H54 (cell line): ENCODE results near the gene SLC13A5.
A peak's percentile ranks its signal among the peaks of the same experiment; 100 is the strongest.

ENCODE experiments used
- DNase-seq: peaks from one replicate; pipeline ENCODE4 v3.0.0; 2011; ENCODE audit warnings: low spot score, mixed read lengths; ENCODE audit not compliant: insufficient read length
- FAIRE-seq: peaks from 3 replicates; lab custom pipeline; 2011; peaks lifted over from hg19 to GRCh38; lab: Jason Lieb, UNC
- POLR2A ChIP-seq: IDR thresholded peaks from 2 replicates; pipeline ENCODE4 v1.6.1; 2011; ENCODE audit warnings: low read depth, mild to moderate bottlenecking, low read length

SLC13A5 gene

DNA sequence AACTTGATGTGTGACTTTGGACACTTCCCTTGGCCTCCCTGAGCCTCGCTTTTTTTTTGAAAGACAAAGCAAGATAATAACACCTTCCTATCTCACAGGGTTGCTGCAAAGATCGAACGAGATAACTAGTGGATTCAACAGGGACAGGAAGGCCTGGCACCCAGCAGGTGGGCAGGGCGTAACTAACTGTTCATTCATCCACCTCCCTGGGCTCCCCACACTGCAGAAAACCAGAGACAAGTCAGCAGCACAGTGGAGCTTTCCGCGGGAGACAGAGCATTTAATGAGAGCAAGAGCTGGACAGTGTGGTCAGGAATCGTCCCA, 28.7 kb downstream of the SLC13A5 start:
- no peak for TF ChIP-seq POLR2A
- DNase-seq (no peak), FAIRE-seq (no peak)

DNA sequence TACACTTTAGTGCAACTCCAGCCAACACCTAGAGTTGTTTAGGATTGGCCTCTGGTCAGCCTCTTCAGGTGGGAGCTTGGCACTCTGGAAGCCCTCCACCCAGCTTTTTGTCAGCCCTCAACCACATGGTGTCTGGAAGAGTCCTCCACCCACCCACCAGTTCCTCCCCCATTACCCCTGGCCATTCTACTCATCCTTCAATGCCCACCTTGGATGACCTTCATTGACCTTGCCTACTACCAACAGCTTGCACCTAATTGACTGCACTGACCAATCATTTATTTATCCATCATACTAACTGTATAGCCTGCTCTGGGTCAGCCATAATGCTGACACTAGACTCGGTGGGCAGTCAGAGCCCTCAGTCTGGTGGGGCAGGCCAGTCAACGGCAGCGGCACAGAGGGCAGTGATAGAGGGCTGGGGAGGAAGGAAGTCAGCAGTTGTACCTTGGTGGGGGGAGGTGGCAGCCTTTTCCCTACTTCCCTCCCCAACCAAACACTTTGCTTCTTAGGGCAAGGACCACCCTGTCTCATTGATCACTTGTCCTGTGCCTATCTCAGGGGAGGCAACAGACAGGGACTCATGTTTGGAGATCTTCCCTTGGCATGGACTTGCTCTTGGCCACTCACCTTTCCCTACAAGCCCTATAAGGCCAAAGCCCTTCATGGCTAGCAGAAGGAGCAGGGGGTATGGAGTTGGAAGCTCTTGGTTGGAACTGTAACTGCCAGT, 29.3 kb downstream of the SLC13A5 start:
- no peak for FAIRE-seq
- no peak for DNase-seq
- no peak for TF ChIP-seq POLR2A

DNA sequence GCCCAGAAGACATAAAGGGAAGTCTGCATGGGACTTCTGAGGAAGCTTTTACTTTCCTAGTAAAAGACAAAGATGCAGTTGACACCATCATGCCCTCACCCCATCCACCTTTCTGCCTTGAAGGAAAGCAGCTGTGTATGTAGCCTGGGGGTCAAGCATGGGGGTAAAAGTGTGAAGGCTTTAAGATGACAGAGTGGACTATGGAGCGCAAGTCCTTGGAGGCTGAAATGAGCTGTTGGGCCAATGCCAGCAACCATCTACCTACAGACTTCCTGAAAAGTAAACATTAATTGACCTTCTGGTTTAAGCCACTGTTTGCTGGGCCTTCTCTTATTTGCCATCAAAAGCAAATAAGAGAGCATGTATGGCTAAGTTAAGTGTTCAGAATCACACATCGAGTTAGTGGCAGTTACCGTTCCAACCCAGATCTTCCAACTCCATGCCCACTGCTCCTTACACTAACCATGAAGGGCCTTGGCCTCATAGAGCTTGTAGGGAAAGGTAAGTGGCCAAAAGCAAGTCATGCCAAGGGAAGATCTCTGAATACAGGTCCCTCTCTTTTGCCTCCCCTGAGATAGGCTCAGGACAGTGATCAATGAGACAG, 30.0 kb downstream of the SLC13A5 start:
- no peak for TF ChIP-seq POLR2A
- FAIRE-seq (no peak), DNase-seq (no peak)

DNA sequence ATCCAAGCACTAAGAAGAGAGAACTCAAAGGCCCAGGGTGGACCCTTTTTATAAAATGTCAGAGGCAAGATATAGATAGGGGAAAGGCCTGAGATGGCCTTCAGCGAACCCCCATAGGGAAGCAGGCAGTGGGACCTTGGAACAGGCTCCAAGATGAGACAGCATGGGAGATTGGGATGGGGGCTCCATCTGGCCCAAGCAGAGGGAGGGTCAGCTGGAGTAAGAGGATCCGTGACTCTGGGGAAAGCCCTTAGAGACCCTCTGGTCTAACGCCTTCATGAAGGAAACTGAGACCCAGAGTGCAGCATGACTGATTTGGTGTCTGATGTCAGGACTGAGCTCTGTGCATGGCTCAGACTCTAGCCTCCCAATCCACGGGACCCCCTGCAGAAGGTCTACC, 30.8 kb downstream of the SLC13A5 start:
- no peak for DNase-seq
- FAIRE-seq = no peak
- TF ChIP-seq POLR2A = no peak

DNA sequence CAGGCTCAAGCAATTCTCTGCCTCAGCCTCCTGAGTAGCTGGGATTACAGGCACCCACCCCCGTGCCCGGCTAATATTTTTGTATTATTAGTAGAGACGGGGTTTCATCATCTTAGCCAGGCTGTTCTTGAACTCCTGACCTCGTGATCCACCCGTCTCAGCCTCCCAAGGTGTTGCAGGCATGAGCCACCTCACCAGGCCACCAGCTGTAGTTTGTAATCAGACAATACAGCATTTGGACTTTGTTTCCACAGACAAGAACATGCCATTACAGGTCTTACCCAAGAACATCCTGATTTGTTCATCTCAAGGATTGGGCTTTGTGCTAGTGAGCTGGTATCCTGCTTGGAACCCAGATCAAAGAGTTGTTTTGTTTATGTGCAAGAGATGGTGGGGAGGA, 31.5 kb downstream of the SLC13A5 start:
- FAIRE-seq (no peak), DNase-seq (no peak)
- no peak for TF ChIP-seq POLR2A

DNA sequence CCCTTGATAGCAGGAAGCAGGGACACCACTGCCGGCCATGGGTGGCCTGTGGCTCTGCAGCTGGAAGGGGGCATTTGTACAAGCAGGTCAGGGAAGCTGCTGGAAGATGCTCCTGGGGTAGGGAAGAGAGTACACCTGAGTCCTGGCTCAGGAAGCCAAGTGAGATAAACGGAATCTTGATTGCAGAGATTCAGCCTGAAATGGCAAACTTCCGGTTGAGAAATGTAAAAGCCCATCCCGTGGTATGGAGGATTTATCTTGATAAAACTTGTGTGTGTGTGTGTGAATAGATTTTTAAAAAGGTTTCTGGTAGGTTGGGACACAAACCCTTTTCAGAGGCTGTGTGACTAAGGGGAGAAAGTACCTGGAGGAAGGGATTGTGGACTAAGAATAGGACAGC, 32.0 kb downstream of the SLC13A5 start:
- FAIRE-seq = no peak
- TF ChIP-seq POLR2A = no peak
- no peak for DNase-seq

DNA sequence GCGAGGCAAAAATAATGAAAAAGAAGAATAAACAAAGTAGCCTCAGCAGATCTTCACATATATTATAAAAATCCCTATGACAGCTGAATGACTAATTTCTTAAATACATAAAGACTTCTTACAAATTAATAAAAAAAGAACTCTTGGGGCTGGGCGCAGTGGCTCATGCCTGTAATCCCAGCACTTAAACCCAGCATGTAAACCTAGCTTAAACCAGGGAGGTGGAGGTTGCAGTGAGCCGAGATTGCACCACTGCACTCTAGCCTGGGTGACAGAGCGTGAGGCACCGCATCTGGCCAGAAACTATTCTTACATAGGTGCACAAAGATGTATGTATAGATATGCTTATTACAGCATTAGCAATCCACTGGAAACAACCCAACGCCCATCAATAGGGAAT, 33.9 kb downstream of the SLC13A5 start:
- FAIRE-seq (no peak), DNase-seq (no peak)
- no peak for TF ChIP-seq POLR2A

DNA sequence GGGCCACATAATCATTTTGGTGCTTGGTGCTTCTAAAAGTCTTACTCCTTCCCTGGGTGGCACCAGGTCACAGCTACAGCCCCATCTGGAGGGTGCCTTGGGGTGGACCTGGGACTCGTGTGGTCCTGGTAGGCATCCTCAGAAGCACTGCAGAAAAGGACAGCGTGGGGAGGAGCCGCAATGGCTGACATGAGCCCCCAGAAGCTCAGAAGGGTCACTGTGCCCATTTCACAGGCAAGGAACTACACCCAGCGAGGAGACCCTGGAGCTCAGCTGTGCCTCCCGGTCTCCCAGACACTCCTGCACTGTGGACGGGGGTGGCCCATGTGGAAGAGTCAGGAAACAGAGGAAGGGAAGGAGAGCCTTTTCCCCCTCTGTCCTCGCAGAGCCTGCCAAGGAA, 35.2 kb downstream of the SLC13A5 start:
- TF ChIP-seq POLR2A = no peak
- no peak for DNase-seq
- FAIRE-seq = no peak

DNA sequence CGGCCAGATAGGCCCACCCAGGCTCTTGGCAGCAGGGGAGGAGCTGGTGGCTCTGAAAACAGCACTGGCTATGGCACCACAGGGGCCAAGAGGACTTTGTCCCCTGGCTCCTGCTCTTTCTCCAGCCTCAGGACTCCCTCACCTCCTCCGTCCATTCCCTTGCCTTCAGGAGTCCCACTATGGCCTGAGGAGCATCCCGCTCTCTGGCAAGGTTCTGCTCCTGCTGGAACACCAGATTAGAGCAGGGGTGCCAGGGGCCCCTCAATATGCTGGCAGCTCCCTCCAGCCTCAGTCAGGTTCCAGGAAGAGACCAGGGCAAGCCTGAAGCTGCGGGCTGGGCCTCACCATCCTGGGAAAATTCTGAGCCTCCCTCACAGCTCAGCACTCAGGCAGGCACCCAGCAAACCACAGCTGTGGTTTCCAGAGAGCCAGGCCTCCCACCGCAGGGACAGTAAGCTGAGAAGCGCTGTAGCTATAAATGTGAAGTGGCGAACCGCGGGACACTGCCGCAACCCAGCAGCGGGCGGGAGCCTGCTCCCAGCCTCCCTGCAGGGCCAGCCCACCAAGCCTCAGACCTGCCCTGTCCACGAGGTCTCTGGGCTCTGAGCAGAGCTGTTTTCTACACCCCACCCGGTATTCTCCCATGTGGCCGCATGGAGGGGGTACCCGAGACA, 35.9 kb downstream of the SLC13A5 start:
- FAIRE-seq = no peak
- no peak for TF ChIP-seq POLR2A
- DNase-seq = peak; percentile 50

DNA sequence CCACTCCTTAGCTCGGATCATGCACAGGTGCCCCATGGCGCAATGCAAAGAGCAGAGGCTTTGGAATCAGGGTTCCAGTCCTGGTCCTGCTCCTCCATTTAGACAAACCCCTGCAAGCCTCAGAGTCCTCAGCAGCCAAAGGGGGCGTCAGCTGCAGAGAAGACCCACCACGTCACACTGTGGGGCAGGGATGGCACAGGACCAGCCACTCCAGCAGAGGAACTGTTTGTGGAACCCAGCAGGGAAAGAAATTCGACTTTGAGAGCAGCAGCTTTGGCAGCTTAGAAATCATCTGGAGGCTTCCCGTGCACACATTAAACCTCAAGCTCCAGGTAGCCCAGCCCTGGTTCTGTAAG, 36.4 kb downstream of the SLC13A5 start:
- DNase-seq = no peak
- no peak for TF ChIP-seq POLR2A
- FAIRE-seq = no peak

DNA sequence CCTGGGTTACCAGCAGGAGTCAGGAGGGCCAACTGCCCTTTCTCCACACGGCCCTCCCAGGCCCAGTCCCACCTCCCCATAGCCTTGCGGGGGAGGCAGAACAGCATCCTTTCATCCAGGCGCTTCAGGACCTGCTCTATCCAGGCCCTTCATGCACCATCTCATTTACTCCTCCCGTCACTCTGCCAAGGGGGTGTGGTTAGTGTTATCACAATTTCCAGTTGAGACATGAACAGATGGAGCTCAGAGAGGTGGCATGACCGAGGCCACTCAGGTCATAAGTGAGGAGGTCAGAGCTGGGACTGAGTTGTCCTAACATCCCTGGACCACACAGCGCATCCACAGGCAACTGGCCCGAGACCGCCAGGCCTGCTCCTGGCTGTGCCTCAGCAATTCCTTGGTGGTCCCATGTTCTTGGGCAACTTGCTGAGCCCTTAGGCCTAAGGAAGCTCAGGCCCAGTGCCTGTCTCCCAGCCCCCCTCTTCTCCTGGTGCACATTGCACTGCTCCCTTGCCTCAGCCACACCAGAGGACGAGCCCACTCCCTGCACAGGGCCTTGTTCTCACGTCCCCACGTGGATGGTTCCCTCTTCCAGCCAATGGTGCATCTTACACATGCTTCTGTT, 37.9 kb downstream of the SLC13A5 start:
- DNase-seq = no peak
- TF ChIP-seq POLR2A = no peak
- no peak for FAIRE-seq

DNA sequence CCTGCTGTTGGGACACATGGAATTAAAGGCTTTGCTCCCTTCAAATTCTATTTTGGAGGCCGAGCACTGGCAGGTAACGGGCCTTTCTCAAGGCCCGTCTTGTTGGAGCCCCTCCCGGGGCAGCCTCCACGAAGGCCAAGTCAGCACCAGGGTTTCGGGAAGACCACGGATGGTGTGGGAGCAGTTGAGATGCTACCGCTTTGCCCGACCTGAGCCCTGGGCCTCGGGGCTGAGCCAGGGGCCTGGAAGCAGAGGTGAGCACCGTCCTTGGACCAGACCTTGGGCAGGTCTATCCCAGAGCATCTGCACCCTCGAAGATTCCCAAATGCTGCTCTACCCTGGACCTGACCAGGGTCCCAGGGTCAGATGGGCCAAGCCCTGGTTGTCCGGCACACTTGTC, 38.6 kb downstream of the SLC13A5 start:
- no peak for TF ChIP-seq POLR2A
- FAIRE-seq (no peak), DNase-seq (no peak)

DNA sequence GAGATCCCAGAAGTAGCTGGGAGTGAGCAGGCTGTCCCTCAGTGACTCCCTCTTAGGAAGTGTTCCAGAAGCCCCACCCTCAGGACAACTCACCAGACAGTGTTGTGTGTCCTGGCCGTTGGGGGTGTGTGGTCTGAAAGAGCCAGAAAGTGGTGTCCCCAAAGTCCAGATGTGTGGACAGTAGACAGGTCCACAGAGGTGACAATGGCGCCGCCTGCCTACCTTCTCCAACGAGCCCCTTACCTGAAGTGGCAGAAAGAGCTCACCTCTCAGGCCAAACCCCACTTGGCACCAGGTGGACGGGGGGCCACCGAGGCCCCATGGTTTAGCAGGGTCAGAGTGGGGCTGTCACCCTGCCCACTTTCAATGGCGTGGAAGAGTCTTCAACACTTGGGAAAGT, 41.7 kb downstream of the SLC13A5 start:
- DNase-seq = no peak
- TF ChIP-seq POLR2A = no peak

DNA sequence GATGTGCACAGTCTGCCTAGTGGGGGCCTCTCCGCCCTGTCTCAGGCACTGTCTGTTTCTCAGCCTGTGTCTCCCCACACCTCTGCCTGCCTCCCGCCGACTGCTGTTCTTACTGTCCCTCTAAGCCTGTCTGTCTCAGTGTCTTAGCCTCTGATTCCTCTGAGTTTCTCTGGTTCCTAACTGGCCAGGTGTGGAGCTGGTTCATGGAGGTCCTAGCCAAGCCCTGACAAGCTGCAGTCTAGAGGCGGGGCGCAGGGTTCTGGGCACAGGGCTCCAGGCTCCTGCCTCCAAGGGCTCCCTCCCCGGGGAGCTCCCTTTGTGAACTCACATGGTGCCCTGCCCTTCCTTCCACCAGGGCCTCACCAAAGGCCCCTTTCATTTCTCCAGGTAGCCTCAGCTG, 42.2 kb downstream of the SLC13A5 start:
- FAIRE-seq (no peak), DNase-seq (no peak)
- no peak for TF ChIP-seq POLR2A

More for the DNA sequence above, 41.7 kb downstream of the SLC13A5 start:
- FAIRE-seq = no peak
